IMR-90 (cell line): ENCODE measurements around the gene HNRNPL. TPM values are rescaled to one million over a fixed set of nuclear protein-coding genes. Genes with fewer than 3 reads are reported as not detected.

ENCODE experiments used
- ATAC-seq: fragments of 200-7000 bp; cut with Tn5 transposase; 2 replicates; pipeline ENCODE4 v1.9.1; 2020; ENCODE audit warnings: low read depth, mild to moderate bottlenecking, moderate library complexity
- BruUV-seq: library from RNA; stranded (reverse); fragments of 400-500 nt; replicated peaks from 2 replicates; lab custom pipeline; 2021; lab: Mats Ljungman, UMichigan
- CTCF ChIA-PET: fragments of 300-600 bp; formaldehyde crosslinking; extraction: SDS; loops from one replicate; lab custom pipeline; 2021; ENCODE audit warnings: antibody characterized with exemption; lab: Yijun Ruan, JAX
- POLR2A ChIA-PET: fragments of 300-600 bp; sonication (Branson Sonifier 250); formaldehyde crosslinking; loops from one replicate; lab custom pipeline; 2022; ENCODE audit warnings: antibody characterized with exemption; ENCODE audit not compliant: unreplicated experiment; lab: Charles Lee
- DNase-seq: peaks from one replicate; pipeline ENCODE4 v3.0.0; 2013
- H2AFZ ChIP-seq: replicated peaks from 2 replicates; pipeline ENCODE3; 2013; ENCODE audit warnings: low read length, mild to moderate bottlenecking; ENCODE audit not compliant: poor library complexity
- H2AK5ac ChIP-seq: 2 replicates; pipeline ENCODE4 v1.6.1; 2013; ENCODE audit warnings: low read depth, low read length, inconsistent platforms
- H2AK9ac ChIP-seq: replicated peaks from 2 replicates; pipeline ENCODE3; 2013; ENCODE audit warnings: mild to moderate bottlenecking, low read depth, low read length, moderate library complexity; ENCODE audit not compliant: poor library complexity
- H2BK120ac ChIP-seq: 2 replicates; pipeline ENCODE4 v1.6.1; 2013; ENCODE audit warnings: low read depth, low read length, inconsistent platforms
- H2BK15ac ChIP-seq: 3 replicates; pipeline ENCODE4 v1.6.1; 2013; ENCODE audit warnings: low read depth, low read length, inconsistent platforms
- H2BK20ac ChIP-seq: 2 replicates; pipeline ENCODE4 v1.6.1; 2013; ENCODE audit warnings: low read depth, mild to moderate bottlenecking, inconsistent platforms, low read length, moderate library complexity
- H2BK5ac ChIP-seq: 2 replicates; pipeline ENCODE4 v1.6.1; 2013; ENCODE audit warnings: mild to moderate bottlenecking, low read depth, low read length, inconsistent platforms; ENCODE audit not compliant: poor library complexity, severe bottlenecking
- H3K14ac ChIP-seq: replicated peaks from 2 replicates; pipeline ENCODE4 v1.6.1; 2013; ENCODE audit warnings: low read depth, low read length, inconsistent platforms
- H3K18ac ChIP-seq: 2 replicates; pipeline ENCODE4 v1.6.1; 2013; ENCODE audit warnings: low read depth, low read length, control low read depth
- H3K23ac ChIP-seq: 2 replicates; pipeline ENCODE4 v1.6.1; 2013; ENCODE audit warnings: low read depth, low read length, inconsistent platforms
- H3K27ac ChIP-seq: 2 replicates; pipeline ENCODE4 v1.5.1; 2013; ENCODE audit warnings: mild to moderate bottlenecking, control low read depth, low read length; ENCODE audit not compliant: insufficient read depth
- H3K27me3 ChIP-seq: 2 replicates; pipeline ENCODE4 v1.6.1; 2013; ENCODE audit warnings: low read length; ENCODE audit not compliant: control insufficient read depth, insufficient read depth
- H3K36me3 ChIP-seq: 2 replicates; pipeline ENCODE4 v1.6.1; 2013; ENCODE audit warnings: low read length, mixed read lengths; ENCODE audit not compliant: control insufficient read depth, insufficient read depth
- H3K4ac ChIP-seq: 2 replicates; pipeline ENCODE4 v1.6.1; 2013; ENCODE audit warnings: low read depth, low read length, inconsistent platforms
- H3K4me1 ChIP-seq: 2 replicates; pipeline ENCODE4 v1.6.1; 2013; ENCODE audit warnings: low read length, mixed read lengths; ENCODE audit not compliant: control insufficient read depth, insufficient read depth
- H3K4me2 ChIP-seq: 2 replicates; pipeline ENCODE4 v1.6.1; 2013; ENCODE audit warnings: low read depth, mild to moderate bottlenecking, control low read depth, low read length, moderate library complexity
- H3K4me3 ChIP-seq: 2 replicates; pipeline ENCODE4 v1.5.1; 2013; ENCODE audit warnings: low read depth, mild to moderate bottlenecking, control low read depth, low read length, moderate library complexity; ENCODE audit not compliant: insufficient read depth
- H3K56ac ChIP-seq: 2 replicates; pipeline ENCODE4 v1.6.1; 2013; ENCODE audit warnings: low read length, inconsistent platforms; ENCODE audit not compliant: insufficient read depth; ENCODE audit errors: extremely low read depth
- H3K79me1 ChIP-seq, 2 experiments: 2 replicates each; pipeline ENCODE4 v1.6.1; 2013; ENCODE audit warnings: low read length in 2 of 2, inconsistent platforms in 1 of 2, low read depth in 1 of 2
- H3K9ac ChIP-seq: 2 replicates; pipeline ENCODE4 v1.6.1; 2013; ENCODE audit warnings: low read depth, low read length, control low read depth
- H3K9me1 ChIP-seq: 2 replicates; pipeline ENCODE4 v1.6.1; 2013; ENCODE audit warnings: low read length, inconsistent platforms; ENCODE audit not compliant: insufficient read depth
- H3K9me3 ChIP-seq: 2 replicates; pipeline ENCODE4 v1.6.1; 2013; ENCODE audit warnings: low read length; ENCODE audit not compliant: control insufficient read depth, insufficient read depth
- H4K20me1 ChIP-seq: 2 replicates; pipeline ENCODE4 v1.6.1; 2013; ENCODE audit warnings: low read length, inconsistent platforms; ENCODE audit not compliant: insufficient read depth
- H4K5ac ChIP-seq: 2 replicates; pipeline ENCODE4 v1.6.1; 2013; ENCODE audit warnings: mild to moderate bottlenecking, low read depth, low read length, control low read depth
- H4K8ac ChIP-seq, 2 experiments: 2 replicates each; pipeline ENCODE4 v1.6.1; 2013; ENCODE audit warnings: low read depth in 2 of 2, low read length in 2 of 2, control low read depth in 1 of 2, inconsistent platforms in 1 of 2
- H4K91ac ChIP-seq: 2 replicates; pipeline ENCODE4 v1.6.1; 2013; ENCODE audit warnings: low read depth, low read length, inconsistent platforms; ENCODE audit not compliant: insufficient read depth
- CEBPB ChIP-seq: IDR thresholded peaks from 2 replicates; pipeline ENCODE4 v1.6.1; 2012; ENCODE audit warnings: low read depth, low read length, improper control_type of control experiment
- FOS ChIP-seq: fragments of 150-350 bp; IDR thresholded peaks from 2 replicates; pipeline ENCODE4 v1.6.1; 2016; ENCODE audit warnings: low read depth, low read length
- MAFK ChIP-seq: IDR thresholded peaks from 2 replicates; pipeline ENCODE4 v1.6.1; 2012; ENCODE audit warnings: low read depth, low read length, improper control_type of control experiment
- MAZ ChIP-seq: IDR thresholded peaks from 2 replicates; pipeline ENCODE4 v1.6.1; 2012; ENCODE audit warnings: low read depth, mild to moderate bottlenecking, low read length, improper control_type of control experiment, moderate library complexity, borderline replicate concordance
- NFE2L2 ChIP-seq: fragments of 150-350 bp; IDR thresholded peaks from 2 replicates; pipeline ENCODE4 v1.6.1; 2016; ENCODE audit warnings: low read depth, mild to moderate bottlenecking, low read length
- RAD21 ChIP-seq: IDR thresholded peaks from 2 replicates; pipeline ENCODE4 v1.6.1; 2012; ENCODE audit warnings: low read length, improper control_type of control experiment
- SMC3 ChIP-seq: fragments of 150-350 bp; IDR thresholded peaks from 2 replicates; pipeline ENCODE4 v1.6.1; 2016; ENCODE audit warnings: low read depth, mild to moderate bottlenecking, antibody characterized with exemption, low read length, moderate library complexity
- WGBS, 2 experiments: methylation state at CpG; one replicate each; pipeline versions ENCODE4 v1.1.5 to v1.1.7; 2013; ENCODE audit warnings: missing lambda C conversion rate in 2 of 2; ENCODE audit not compliant: insufficient read length in 1 of 2; ENCODE audit errors: extremely low coverage in 2 of 2; 5-methylcytosine and 5-hydroxymethylcytosine counted together
- dilution Hi-C: fragments of 300-500 bp; cut with HindIII; formaldehyde crosslinking; loops from one replicate; pipeline ENCODE4 v1.14.3; 2018; ENCODE audit warnings: low sequenced_read_pairs; ENCODE audit not compliant: unreplicated experiment
- in situ Hi-C: fragments of 300-500 bp; cut with MboI; formaldehyde crosslinking; loops from 3 replicates; pipeline ENCODE4 v1.14.3; 2019; ENCODE audit warnings: low sequenced_read_pairs, inconsistent platforms, mixed read lengths
- intact Hi-C: fragments of 100-400 bp; cut with micrococcal nuclease; formaldehyde crosslinking; loops from 2 replicates; pipeline ENCODE4 v1.10.0; 2022
- polyA plus RNA-seq, 3 experiments: library from polyadenylated mRNA; depleted of rRNA; stranded (reverse); fragments of >200 nt; gene quantifications; 2 replicates each; pipeline ENCODE4 v1.2.3, GENCODE V29; 2012; ENCODE audit warnings: low replicate concordance in 1 of 3
- total RNA-seq: library from RNA; depleted of rRNA; stranded (reverse); fragments of >200 nt; gene quantifications from 2 replicates; pipeline ENCODE4 v1.2.3, GENCODE V29; 2012
- TF ChIP-seq, protein P1 (sequence below): fragments of 150-350 bp; IDR thresholded peaks from 2 replicates; pipeline ENCODE4 v1.6.1; 2016; ENCODE audit warnings: low read depth, mild to moderate bottlenecking, low read length, moderate library complexity, borderline replicate concordance

Gene HNRNPL
- total and polyA plus RNA-seq, 2 of the 4 experiments (the other 2 are of a cell fraction), result 277 to 429 TPM

- in situ Hi-C loops, result no loop called here
- Histone ChIP-seq H2AFZ (peak overlapping the region; percentile 94), H3K9ac (peak overlapping the region; percentile 81), H3K79me1 (peaks cover 4 to 28% of the 10 kb centered on the region in 2 experiments; a peak in 3 of 4 replicates), H4K8ac (peak overlapping the region; percentile 65 to 96), H2AK5ac (peak overlapping the region; percentile 90), H3K4me1 (peaks cover 11% of the 10 kb centered on the region), H3K14ac (peak overlapping the region; percentile 71; the same call in 1 of the 2 replicates), H3K27me3 (no peaks in the 10 kb centered on the region), H3K18ac (no peak overlapping the region), H2BK20ac (no peak overlapping the region), H4K91ac (peak overlapping the region; percentile 51; the same call in 1 of the 2 replicates), H3K23ac (no peak overlapping the region), H3K9me1 (no peaks in the 10 kb centered on the region), H2BK15ac (no peak overlapping the region), H4K5ac (peak overlapping the region; percentile 51; the same call in 1 of the 2 replicates), H3K9me3 (no peaks in the 10 kb centered on the region), H3K36me3 (no peaks in the 10 kb centered on the region), H3K27ac (peak overlapping the region; percentile 92), H3K56ac (no peak overlapping the region), H2BK120ac (peak overlapping the region; percentile 70; the same call in 1 of the 2 replicates), H3K4ac (peak overlapping the region; percentile 90), H2AK9ac (peak overlapping the region; percentile 21), H4K20me1 (peaks cover 10% of the 10 kb centered on the region), H3K4me2 (peak overlapping the region; percentile 79), H2BK5ac (peak overlapping the region; percentile 85), H3K4me3 (peak overlapping the region; percentile 57; the same call in 1 of the 2 replicates)
- WGBS, 2 experiments, result 100% methylated on average over 1 of the region's 17 CpGs; no CpG with 5 or more reads in 1 of the 2 experiments
- TF ChIP-seq SMC3, result no peak
- no peak for TF ChIP-seq RAD21
- no peak for TF ChIP-seq MAZ
- no peak for TF ChIP-seq CEBPB
- TF ChIP-seq NFE2L2, result no peak
- no peak for TF ChIP-seq MAFK
- TF ChIP-seq, protein P1, sequence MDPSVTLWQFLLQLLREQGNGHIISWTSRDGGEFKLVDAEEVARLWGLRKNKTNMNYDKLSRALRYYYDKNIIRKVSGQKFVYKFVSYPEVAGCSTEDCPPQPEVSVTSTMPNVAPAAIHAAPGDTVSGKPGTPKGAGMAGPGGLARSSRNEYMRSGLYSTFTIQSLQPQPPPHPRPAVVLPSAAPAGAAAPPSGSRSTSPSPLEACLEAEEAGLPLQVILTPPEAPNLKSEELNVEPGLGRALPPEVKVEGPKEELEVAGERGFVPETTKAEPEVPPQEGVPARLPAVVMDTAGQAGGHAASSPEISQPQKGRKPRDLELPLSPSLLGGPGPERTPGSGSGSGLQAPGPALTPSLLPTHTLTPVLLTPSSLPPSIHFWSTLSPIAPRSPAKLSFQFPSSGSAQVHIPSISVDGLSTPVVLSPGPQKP, result no peak
- no peak for TF ChIP-seq FOS
- no TSS peak for BruUV-seq
- no peak for ATAC-seq
- ChIA-PET CTCF (no interaction called here), POLR2A (no interaction called here)
- dilution Hi-C loops, result no loop called here
- intact Hi-C loops, result no loop called here
- DNase-seq, result no peak
These were observed 3.4 kb upstream of the HNRNPL start for GRCh38 chr19:38853214-38853613.
